NCI-H1417 treated with DMSO at 0.1 percent for 48 hours (cell line): Measurements from ENCODE around the gene FGGY.

ENCODE experiments used
- DNase-seq: peaks from one replicate; lab custom pipeline; 2025; lab: John Stamatoyannopoulos, UW

Gene FGGY

DNA sequence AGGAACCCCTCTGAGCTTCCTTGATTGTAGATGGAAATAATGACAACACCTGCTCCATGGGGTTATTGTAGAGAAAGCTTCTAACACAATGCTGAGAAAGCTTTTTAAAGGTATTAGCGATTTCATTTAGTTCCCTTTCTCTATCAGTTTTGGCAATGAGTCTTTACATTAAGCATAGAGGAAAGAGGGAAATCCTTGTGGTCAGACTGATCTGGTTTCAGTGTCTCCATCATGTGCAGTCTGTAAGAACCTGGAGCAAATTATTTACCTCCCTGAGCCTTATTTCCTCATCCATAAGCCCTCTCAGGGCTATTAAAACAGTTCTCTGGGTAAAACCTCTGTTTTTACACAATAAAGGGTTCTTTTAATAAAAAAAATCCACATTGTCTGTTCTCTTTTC is 87.5 kb downstream of the FGGY start:
- DNase-seq = no peak

DNA sequence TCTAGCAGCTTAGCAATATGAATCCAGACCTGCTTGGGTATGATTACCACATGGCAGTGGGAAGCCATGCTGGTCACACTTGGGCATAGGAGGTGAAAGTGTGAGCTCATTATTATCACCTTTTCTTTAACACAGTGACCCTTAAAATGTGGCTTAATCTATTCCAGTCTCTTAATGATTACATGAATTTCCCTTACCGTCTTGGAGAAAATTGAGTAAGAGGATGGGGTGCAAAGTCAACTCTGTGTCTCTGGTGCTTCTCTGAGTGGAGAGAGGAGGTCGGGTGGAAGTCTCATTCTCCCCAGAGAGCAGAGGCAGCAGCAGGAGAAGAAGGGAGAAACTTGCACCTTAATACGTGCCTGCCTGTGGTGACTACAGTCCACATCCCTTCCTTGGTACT is 91.3 kb downstream of the FGGY start:
- no peak for DNase-seq

DNA sequence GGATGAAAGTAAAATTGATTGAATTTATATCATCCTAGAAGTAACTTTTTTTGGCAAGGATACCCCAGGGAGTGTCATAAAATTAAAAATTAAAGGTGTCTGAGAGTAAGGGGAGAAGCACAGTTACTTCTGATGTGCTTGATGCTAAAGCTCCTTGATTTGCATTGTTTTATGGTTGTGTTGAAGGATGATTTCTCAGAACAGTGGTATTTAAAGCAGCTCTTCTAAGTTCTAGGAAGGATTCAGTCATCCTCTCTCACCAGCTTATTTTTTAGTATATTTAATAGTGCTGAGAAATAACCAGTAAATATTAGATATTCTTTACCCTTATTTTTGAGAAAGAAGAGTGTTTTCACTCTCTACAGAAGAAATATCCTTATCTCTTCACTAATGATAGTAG is 93.0 kb downstream of the FGGY start:
- DNase-seq = no peak

DNA sequence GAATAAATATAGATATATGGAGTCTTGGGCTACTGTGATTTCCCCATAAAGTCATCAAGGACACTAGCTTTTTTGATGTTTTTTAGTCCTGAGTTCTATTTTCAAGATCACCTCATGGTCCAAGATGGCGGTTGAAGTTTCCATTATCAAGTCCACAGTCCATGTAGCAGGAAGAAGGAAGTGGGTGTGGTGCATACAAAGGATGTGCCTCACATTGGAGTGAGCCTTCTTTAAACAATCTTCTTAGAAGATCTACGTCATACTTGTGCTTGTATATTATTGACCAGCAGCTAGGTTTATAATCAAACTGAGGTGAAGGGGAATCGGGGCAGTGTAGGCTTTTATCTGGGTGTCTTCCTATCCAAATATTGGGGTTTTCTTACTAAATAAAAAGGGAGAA is 93.4 kb downstream of the FGGY start:
- no peak for DNase-seq

DNA sequence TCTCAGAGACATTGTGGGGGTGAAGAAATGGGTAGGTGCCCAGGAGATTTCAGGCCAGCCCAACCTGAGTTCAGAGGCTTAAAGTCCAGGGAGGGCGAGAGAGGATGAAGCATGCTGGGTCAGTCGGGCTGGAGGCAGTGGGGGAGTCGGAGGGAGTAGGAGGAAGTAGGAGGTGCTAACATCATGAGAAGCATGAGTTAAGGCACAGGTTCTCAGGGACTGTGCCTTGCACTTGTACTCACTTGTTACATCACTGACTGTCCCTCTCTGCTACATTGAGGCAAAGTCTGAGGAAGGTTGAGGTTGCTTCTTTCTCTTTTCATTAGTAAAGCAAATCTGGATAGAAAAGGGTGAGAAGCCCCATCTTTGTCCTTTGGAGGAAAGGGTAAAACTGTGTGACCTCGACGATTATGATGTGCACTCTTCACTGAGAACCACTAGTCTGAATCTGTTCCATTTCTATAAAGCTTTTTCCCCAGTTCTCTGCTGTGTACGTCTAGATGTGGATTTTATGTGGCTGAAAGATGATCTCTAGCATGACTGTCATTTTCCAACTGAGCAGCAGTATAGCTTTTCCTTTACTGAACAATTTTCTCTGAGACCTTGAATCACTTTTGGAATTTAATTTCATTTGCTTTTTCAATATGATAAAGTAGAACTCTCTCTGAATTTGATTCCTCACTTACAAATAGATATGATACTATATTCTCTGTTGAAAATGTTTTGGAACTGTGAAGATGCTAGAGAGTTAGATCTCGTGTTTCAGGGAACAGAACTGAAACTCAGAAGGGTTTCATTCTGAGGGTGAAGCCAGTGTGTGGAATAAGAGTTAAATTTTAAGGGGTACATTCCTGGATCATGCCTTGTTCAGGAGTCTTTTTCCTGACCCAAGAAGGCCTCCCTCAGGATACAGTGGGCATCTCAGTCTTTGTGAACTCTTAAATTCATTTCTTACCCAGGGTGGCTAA is 94.6 kb downstream of the FGGY start:
- DNase-seq = no peak

DNA sequence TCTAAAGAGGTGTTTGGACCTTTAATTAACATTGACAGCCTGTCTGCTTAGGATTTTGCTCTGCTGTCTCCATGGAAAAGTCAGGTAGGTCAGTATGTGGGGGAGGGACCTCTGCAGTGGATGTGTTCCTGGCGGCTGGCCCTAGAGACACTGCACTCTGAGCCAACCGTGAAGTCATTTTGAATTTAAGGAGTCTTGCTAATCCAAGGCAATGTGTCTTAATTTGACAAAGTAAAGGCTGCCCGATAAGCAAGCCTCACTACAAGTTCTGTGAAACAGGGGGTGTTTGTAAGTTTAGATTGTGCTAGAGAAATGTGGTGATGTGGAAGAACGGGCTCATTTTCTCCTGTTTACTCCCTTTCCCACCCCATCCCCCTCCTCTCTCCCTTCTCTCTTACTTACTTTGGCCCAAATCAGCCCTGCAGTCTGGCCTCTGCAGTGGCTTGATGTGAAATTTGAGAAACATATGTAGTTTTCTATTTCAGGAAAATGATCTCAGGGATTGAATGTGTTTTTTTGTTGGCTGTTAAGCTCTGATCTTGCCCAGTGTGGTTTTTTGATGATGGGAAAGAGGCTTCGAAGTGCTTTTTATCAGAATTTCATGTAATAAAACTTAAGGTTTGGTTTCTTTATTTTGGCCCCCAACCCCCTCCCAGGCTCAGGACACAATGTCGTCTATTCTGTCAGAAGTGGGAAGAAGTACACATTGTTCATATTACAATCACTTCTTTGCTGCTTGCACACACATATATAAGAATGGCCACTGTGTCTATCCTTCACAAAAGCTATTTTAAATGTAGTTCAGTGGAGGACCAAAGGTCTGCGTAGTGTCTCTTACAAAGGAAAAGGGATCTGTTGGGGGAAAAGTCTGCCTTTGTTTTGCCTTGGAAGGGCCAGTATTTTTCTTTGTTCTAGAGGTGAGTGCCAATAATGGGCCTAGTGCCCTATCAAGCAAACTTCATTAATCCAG is 96.6 kb downstream of the FGGY start:
- peak; percentile 65 for DNase-seq

DNA sequence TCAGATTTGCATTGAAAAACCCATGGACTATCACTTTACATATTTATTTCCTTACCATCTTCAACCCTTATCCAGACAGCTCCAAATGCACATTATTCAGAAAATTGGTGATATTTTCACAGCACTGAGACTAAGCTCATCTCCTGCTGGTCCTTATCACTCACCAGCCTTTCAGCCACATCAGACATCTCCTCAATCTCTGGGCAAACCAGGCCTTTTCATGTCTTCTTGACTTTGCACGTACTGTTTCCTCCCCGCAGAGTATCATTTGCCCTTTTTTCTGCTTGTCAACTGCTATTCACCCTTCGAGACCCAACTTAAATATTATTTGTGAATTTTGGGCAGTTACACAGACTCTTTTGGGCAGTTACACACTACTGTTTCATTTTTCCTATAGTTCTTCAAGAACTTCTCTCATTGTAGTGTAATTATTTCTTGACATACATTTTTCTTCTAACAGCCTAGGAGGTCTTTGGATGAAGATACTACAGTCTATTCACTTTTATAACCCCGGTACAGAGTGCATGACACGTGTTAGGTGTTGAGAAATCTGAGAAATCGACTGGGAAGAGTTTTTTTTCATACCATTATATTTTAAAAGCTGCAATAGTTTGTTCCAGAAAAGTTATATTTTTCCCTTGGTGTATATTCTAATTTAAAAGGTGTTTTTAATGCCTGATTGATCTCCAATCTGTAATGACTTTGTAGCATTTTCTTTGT is 98.0 kb downstream of the FGGY start:
- DNase-seq = no peak

DNA sequence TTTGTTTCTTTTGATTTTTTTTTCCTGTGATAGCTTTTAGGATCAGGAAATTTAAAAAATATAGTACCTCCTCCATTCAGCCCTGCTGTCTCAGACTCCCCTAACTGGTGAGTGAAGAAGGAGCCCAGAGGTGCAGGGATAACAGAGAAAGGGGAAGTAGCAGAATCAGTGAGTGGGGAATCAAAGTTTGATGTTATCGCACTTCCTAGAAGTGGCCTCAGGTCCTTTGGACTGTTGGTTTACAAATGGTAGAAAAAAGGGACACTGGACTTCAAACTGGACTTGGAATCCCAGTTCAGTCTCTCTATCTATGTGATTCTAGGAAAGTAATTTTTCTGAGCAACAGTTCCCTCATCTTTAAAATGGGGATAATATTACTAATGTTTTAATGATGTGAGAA is 99.5 kb downstream of the FGGY start:
- DNase-seq = no peak

DNA sequence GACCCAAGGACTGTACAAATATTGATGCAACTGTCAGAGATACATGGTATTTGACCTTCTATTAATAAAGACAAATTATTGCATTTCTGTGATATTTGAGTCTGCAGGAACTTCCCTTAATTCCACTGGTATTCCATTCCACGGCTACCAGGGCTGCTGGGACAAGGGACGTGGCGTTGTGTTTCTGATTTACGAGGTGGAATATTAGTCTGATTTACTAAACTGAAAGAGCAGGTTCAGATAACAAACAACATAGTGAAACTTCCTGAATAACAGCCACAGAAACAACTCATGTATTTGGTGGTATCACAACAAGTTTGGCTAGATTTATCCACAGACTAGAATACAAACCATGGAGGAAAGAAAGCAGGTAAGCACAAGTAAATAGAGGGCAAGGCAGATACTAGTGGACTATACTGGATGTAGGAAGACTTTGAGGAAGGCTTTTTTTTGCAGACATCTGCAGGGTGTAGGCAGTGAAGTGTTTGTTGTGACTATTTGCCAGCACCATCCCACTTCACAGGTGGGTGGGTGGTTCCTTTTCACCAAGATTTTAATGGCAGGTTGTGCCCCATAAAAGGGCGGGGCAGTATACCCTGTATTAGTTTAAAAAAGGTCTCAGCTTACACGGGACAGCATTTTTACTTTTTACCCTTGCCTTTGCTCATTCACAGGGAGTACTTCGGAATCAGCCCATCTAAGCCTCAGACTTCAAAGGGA is 100.4 kb downstream of the FGGY start:
- DNase-seq = no peak

DNA sequence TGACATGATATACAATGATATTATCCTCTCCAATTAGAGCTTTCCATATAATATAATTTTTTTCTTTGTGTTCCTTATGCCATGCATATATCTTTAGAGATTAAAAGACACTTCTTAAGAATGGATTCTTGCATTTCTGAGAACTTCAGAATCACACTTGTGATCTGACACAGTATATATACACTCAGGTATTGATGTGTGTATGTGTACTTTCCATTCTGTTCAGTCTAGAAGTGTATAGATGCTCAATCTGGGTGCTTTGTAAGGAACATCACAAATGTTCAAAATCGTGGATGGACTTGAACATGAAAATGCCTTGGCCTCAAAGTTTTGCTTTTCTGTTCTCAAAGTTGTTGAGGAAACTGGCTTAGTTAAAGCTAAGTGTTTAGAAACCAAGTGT is 102.7 kb downstream of the FGGY start:
- DNase-seq = no peak

DNA sequence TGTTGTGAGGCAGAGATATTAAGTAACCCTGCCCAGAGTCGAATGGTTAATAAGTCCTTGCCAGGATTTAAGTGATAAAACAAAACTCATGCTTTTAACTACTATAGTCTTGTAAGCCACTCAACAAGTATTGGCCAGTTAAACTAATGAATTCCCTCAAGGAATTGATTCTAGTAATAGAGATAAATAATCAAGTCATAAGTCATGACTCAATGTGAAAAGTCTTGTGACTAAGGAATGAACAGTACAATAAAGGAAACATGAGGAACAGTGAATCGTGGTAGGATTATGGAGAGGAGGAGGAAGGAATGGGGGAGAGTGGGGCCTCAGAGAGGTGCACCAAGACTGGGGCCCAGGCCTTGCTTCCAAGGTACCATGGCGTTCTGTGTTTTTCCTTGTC is 104.7 kb downstream of the FGGY start:
- no peak for DNase-seq

DNA sequence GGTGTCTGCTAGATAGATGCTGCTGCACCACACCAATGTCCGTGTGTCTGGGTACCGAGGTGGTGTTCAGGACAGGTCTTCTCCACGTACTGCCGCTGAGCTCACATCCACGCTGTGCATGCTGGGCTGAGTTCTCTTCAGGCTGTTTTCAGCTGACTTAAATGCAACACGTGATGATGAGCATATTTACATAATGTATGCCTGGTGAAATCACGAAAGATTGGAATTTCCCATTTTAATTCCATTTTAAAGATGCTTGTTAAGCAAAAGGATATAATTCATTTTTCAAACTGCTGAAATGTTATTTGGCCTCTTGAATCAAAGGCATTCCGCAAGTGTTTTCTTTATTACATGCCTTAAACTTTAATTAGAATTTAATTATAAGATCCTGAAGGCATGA is 107.9 kb downstream of the FGGY start:
- no peak for DNase-seq

DNA sequence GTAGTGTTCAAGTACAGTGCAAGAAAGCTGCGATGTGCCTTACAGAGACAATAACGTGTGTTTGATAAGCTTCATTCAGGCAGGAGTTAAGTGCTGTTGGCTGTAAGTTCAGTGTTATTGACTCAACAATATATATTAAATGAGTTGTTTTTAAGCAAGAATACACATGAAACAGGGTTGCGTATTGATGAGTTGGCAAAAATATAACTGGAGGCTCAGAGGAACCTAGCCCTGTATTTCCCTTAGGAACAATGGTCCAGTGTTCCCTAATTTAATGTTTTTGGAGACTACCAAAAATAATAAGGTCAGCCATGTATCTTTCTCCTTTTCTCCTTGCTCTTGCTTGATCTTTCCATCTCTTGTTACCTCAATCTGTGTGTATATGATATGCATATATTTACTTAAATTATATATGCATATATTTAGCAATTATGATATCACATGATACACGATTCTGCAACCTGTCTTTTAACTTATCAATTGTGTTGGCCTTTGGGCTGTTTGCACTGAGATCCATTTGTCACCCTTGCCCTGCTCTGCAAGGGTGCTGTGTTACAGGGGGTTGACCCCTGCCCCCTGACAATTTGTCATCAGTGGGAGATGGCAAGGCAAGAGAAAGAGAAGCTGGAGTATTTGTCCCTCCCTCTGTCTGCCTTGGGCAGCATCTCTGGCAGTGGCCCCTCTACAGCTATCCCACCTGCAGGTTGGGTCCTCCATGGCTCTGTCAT is 109.7 kb downstream of the FGGY start:
- DNase-seq = no peak

DNA sequence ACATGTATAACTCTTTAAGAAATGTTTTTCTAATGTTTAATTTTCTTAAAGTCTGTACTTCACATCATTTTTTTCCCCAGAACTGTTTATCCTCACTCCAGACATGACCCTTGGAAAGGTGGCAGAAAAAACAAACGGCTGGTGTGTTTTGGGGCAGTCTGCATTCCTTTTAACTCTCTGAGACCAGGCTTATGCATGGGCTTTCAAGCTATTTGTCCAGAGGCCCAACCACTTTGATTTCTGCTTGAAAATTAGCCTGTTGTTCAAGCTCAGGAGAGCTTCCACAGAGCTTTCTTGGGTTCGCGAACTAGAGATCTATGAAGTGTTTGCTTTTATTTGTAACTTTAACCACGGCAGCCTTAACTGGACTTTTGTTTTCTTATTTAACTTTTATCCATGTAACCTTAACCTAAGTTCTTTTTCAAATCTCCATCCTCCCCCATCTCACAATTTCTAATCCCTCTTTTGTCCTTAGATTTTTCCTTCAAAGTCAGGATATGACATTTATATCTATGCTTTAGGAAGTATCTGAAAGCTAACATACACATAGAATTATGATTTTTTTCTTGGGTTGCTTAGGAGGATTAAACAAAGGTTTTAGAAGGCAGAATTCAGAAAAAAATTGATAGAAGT is 111.8 kb downstream of the FGGY start:
- DNase-seq = no peak

DNA sequence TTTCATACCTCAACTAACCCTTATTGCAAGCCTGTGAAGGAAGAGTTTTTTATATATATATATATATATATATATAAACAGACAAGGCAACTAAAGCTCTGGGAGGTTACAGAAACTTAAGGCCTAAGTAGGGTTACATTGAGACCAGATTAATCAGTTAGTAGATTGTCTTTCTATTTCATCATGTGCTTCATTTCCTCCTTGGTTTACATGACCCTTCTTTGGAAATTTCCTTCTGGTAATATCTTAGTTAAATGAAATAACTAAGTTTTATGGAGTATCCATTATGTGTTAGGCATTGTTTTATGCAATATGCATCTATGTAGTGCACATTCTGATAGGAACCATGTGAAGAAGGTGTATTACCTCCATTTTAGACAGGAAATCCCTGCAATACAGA is 112.7 kb downstream of the FGGY start:
- DNase-seq = no peak

DNA sequence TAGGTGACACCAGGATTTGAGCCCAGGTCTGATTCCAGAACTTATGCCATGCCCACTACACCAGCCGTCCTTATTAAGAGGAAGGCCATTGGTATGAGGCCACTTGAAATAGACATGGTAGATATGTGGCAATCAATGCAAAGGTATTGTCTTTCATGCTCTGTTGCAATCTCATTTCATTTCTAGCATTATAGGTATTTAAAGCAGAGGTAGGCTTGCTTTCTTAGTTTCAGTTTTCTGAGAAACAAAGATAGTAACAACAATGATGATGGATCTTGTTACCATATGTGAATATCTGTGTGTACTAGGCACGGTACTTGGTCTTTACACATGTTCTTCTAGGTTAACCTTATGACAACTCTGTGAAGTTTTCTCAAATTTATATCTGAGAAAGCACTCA is 113.1 kb downstream of the FGGY start:
- no peak for DNase-seq

DNA sequence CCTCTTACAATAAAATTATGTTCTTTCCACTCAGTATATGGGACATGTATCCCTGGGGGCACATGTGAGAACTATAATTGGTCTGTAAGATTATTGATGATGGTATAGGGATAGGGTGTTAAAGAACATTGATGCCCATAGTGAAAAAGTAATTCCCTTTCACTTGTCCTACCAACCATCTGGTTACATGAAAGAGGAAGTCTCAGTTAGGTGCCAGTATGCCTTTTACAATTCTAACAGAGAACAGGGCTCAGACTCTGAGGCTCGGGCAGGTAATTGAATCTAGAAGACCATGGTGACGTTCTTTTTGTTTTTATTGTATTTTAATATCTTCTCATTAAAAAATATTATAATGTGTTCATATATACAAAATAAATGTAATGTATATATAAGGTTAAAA is 113.6 kb downstream of the FGGY start:
- DNase-seq = no peak

DNA sequence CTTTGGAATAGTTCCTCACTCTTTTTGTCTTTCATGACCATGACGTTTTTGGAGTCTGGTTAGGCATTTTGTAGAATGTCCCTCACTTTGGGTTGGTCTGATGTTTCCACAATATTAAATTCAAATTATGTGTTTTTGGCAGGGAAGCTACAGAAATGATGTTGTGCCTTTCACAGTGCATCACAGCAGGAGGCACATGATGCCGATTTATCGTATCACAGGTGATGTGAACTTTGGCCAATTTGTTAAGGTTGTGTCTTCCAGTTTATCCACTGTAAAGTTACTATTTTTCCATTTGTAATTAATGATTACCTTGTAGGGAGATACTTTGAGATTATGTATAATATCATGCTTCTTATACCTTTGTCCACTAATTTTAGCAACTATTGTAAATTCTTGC is 114.3 kb downstream of the FGGY start:
- DNase-seq = no peak

DNA sequence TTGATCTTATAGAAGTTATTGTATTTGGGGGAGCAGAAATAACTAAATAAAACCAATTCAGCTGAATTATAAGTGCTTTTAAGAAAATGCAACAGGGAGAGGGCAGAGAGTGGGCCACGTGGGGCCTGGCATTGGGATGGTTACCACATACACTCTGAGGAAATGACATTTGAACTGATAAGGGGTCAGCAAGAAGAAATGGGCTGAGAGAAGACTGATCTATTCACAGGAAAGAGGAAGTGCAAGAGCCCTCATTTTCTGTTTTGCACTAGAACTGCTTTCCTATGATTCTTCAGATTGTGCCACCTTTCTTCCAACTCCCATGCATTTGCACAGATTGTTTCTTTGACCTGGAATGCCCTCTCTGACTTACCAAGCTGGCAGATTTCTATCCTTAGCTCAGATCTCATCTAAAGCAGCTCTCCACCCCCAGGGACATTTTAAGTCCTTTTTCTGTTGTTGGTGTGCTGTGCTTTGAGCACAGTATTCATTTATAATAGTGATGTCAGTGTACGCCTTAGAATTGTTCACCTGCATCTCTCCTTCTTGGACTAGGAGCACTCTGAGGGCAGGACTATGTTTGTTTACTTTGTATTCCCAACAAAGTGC is 115.9 kb downstream of the FGGY start:
- no peak for DNase-seq

DNA sequence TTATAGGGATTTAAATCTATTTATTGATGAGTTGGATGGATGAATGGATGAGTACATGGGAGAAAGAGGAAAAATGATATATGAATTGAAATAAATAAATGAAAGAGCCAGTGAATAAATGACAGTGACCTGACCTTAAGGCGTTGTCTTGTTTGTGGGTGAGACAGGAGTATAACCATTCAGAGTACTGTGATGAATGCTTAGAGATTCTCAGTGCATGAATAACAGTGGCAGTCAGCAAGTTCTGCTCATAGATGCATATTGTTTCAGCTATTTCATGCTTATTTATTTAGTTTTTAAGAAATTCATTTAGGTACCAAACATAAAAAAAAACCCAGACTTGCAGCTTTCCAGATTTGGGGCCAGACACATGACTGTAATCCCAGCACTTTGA is 116.4 kb downstream of the FGGY start:
- DNase-seq = no peak
